GM19463 (cell line): ENCODE measurements around the gene FTO.

Experiments used
- ATAC-seq: cut with Tn5 transposase; IDR thresholded peaks from one replicate; pipeline ENCODE4 v1.9.1; 2021; ENCODE audit warnings: mild to moderate bottlenecking, moderate library complexity; ENCODE audit not compliant: unreplicated experiment

Gene FTO

GRCh38 chr16:53707671-53708070 lies 3.7 kb downstream of the FTO start:
- no peak for ATAC-seq

GRCh38 chr16:53708490-53708889 lies 4.5 kb downstream of the FTO start:
- ATAC-seq, result no peak

GRCh38 chr16:53711390-53711789 lies 7.4 kb downstream of the FTO start:
- ATAC-seq, result no peak

- no peak for ATAC-seq
Observed at GRCh38 chr16:53712065-53712464, 8.1 kb downstream of the FTO start.

- no peak for ATAC-seq
Observed at GRCh38 chr16:53713403-53714204, 9.6 kb downstream of the FTO start.

- ATAC-seq, result no peak
Observed at GRCh38 chr16:53714205-53715022, 10.5 kb downstream of the FTO start.

- ATAC-seq, result no peak
Observed at GRCh38 chr16:53715023-53715384, 11.0 kb downstream of the FTO start.

- ATAC-seq, result no peak
Observed at GRCh38 chr16:53717577-53717976, 13.6 kb downstream of the FTO start.

GRCh38 chr16:53721017-53721416 lies 17.1 kb downstream of the FTO start:
- no peak for ATAC-seq

GRCh38 chr16:53726625-53727024 lies 22.7 kb downstream of the FTO start:
- no peak for ATAC-seq

- ATAC-seq, result no peak
Observed at GRCh38 chr16:53730693-53731092, 26.7 kb downstream of the FTO start.

GRCh38 chr16:53732296-53732929 lies 28.5 kb downstream of the FTO start:
- no peak for ATAC-seq

GRCh38 chr16:53734908-53735307 lies 31.0 kb downstream of the FTO start:
- ATAC-seq, result no peak

GRCh38 chr16:53736297-53736696 lies 32.3 kb downstream of the FTO start:
- no peak for ATAC-seq

GRCh38 chr16:53737552-53737951 lies 33.6 kb downstream of the FTO start:
- no peak for ATAC-seq

GRCh38 chr16:53740476-53740875 lies 36.5 kb downstream of the FTO start:
- no peak for ATAC-seq

GRCh38 chr16:53740933-53741531 lies 37.1 kb downstream of the FTO start:
- no peak for ATAC-seq

- ATAC-seq, result no peak
Observed at GRCh38 chr16:53741546-53741945, 37.6 kb downstream of the FTO start.

- no peak for ATAC-seq
Observed at GRCh38 chr16:53743149-53743566, 39.2 kb downstream of the FTO start.

GRCh38 chr16:53744449-53744848 lies 40.5 kb downstream of the FTO start:
- no peak for ATAC-seq

GRCh38 chr16:53745086-53745485 lies 41.1 kb downstream of the FTO start:
- ATAC-seq, result no peak
